Ishikawa (cell line): Measurements from ENCODE around the gene WASF1.

Experiments used
- CEBPB ChIP-seq: IDR thresholded peaks from 2 replicates; pipeline ENCODE4 v1.6.1; 2012
- CREB1 ChIP-seq: IDR thresholded peaks from 2 replicates; pipeline ENCODE4 v1.6.1; 2012; ENCODE audit warnings: low read depth
- EGR1 ChIP-seq: IDR thresholded peaks from 2 replicates; pipeline ENCODE4 v1.6.1; 2012
- EP300 ChIP-seq: IDR thresholded peaks from 2 replicates; pipeline ENCODE4 v1.6.1; 2012; ENCODE audit warnings: borderline replicate concordance
- FOXM1 ChIP-seq: IDR thresholded peaks from 2 replicates; pipeline ENCODE4 v1.6.1; 2012; ENCODE audit warnings: low read depth, borderline replicate concordance
- NFIC ChIP-seq: IDR thresholded peaks from 2 replicates; pipeline ENCODE4 v1.6.1; 2012
- RAD21 ChIP-seq: IDR thresholded peaks from 2 replicates; pipeline ENCODE4 v1.6.1; 2012; ENCODE audit warnings: low read depth
- TAF1 ChIP-seq: IDR thresholded peaks from 2 replicates; pipeline ENCODE4 v1.6.1; 2012; ENCODE audit warnings: low read depth, mild to moderate bottlenecking
- TCF12 ChIP-seq: IDR thresholded peaks from 2 replicates; pipeline ENCODE4 v1.6.1; 2012; ENCODE audit warnings: low read depth
- TEAD4 ChIP-seq: IDR thresholded peaks from 2 replicates; pipeline ENCODE4 v1.6.1; 2012
- YY1 ChIP-seq: IDR thresholded peaks from 2 replicates; pipeline ENCODE4 v1.6.1; 2012; ENCODE audit warnings: low read depth
- ZBTB7A ChIP-seq: IDR thresholded peaks from 2 replicates; pipeline ENCODE4 v1.6.1; 2012; ENCODE audit warnings: low read depth
- TF ChIP-seq, protein P1 (sequence below): IDR thresholded peaks from 2 replicates; pipeline ENCODE4 v1.6.1; 2012; ENCODE audit warnings: low read depth, mild to moderate bottlenecking
- TF ChIP-seq, protein P2 (sequence below): IDR thresholded peaks from 2 replicates; pipeline ENCODE4 v1.6.1; 2012
- TF ChIP-seq, protein P3 (sequence below): IDR thresholded peaks from 2 replicates; pipeline ENCODE4 v1.6.1; 2012

Gene WASF1

DNA sequence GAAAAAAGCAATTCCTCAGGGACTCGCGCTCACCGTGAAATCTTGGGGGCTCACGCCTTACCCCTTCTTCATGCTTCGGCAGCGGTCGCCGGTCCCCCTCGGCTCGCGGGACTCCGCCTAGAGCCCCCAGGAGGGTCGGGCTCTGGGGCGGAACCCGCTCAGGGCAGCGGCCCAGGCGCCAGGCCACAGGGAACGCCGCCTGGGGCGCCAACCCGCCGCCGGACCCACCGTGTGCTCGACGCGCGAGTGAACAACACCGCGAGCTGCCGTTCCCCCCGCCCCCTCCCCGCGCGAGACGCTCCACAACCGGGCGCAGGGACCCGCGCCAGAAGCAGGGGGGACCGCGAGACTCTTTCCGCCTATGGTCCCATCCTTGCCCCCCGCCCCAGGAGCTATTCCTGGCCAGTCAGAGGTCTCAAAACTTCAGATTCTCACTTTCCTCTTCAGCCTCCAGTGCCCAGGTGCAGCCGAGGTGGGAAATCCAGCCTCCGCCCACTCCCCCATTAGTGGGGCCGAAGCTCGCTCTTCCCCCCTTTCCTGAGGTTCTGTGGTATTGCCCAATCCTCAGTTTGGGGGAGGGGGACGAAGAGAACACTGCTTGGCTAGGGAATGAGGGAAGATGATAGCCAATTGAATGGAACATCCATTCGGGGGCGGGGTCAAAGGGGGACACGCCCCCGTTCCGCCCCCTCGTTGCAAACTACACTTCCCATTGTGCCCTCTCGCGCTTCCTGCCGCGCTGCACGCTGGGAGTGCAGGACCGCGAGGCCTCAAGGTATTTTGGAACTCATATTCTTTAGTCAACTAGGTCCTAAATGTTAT lies at the start of gene WASF1:
WASF1 (minus strand) TSS at position 265 of the 822 bp plus-strand sequence. CDS start 52,069 bp downstream, outside the sequence.
- TF ChIP-seq FOXM1, result 0 out of 2 replicates have a peak, but pooled peaks have one; percentile 36
- peak; percentile 49; the same call in 1 of the 2 replicates for TF ChIP-seq EP300
- peak; percentile 67 for TF ChIP-seq TAF1
- peak; percentile 63; the same call in 1 of the 2 replicates for TF ChIP-seq TCF12
- TF ChIP-seq YY1, result 0 out of 2 replicates have a peak, but pooled peaks have one; percentile 8
- TF ChIP-seq, protein P1, sequence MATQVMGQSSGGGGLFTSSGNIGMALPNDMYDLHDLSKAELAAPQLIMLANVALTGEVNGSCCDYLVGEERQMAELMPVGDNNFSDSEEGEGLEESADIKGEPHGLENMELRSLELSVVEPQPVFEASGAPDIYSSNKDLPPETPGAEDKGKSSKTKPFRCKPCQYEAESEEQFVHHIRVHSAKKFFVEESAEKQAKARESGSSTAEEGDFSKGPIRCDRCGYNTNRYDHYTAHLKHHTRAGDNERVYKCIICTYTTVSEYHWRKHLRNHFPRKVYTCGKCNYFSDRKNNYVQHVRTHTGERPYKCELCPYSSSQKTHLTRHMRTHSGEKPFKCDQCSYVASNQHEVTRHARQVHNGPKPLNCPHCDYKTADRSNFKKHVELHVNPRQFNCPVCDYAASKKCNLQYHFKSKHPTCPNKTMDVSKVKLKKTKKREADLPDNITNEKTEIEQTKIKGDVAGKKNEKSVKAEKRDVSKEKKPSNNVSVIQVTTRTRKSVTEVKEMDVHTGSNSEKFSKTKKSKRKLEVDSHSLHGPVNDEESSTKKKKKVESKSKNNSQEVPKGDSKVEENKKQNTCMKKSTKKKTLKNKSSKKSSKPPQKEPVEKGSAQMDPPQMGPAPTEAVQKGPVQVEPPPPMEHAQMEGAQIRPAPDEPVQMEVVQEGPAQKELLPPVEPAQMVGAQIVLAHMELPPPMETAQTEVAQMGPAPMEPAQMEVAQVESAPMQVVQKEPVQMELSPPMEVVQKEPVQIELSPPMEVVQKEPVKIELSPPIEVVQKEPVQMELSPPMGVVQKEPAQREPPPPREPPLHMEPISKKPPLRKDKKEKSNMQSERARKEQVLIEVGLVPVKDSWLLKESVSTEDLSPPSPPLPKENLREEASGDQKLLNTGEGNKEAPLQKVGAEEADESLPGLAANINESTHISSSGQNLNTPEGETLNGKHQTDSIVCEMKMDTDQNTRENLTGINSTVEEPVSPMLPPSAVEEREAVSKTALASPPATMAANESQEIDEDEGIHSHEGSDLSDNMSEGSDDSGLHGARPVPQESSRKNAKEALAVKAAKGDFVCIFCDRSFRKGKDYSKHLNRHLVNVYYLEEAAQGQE, result no peak
- peak; percentile 28 for TF ChIP-seq CREB1
- TF ChIP-seq RAD21, result no peak
- TF ChIP-seq CEBPB, result peak; percentile 95
- TF ChIP-seq NFIC, result peak; percentile 29; the same call in 1 of the 2 replicates
- peak; percentile 55; the same call in 1 of the 2 replicates for TF ChIP-seq EGR1
- TF ChIP-seq, protein P2, sequence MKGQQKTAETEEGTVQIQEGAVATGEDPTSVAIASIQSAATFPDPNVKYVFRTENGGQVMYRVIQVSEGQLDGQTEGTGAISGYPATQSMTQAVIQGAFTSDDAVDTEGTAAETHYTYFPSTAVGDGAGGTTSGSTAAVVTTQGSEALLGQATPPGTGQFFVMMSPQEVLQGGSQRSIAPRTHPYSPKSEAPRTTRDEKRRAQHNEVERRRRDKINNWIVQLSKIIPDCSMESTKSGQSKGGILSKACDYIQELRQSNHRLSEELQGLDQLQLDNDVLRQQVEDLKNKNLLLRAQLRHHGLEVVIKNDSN, result no peak
- 0 out of 2 replicates have a peak, but pooled peaks have one; percentile 7 for TF ChIP-seq TEAD4
- peak; percentile 90 for TF ChIP-seq ZBTB7A
- TF ChIP-seq, protein P3, sequence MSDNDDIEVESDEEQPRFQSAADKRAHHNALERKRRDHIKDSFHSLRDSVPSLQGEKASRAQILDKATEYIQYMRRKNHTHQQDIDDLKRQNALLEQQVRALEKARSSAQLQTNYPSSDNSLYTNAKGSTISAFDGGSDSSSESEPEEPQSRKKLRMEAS, result peak; percentile 74

DNA sequence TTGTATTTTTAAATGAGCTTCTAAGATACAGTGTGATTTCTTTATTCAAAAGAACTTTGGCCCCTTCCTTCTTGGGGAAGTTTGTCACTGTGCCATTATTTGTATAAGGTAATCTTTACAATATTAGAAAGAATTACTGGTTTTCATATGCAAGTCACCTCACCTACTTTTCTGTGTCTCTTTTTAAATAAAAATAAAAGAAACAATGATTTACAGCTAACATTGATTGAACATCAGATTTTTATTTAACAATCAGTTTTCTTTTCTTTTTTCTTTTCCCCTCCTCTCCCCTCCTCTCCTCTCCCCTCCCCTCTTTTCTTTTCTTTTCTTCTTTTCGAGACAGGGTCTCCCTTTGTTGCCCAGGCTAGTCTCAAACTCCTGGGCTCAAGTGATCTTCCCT lies 46.8 kb upstream of the WASF1 start:
- no peak for TF ChIP-seq CEBPB
- TF ChIP-seq, protein P3, result no peak
- TF ChIP-seq CREB1, result no peak
- TF ChIP-seq YY1, result no peak
- TF ChIP-seq RAD21, result no peak
- no peak for TF ChIP-seq FOXM1
- no peak for TF ChIP-seq EGR1
- no peak for TF ChIP-seq TAF1
- no peak for TF ChIP-seq ZBTB7A
- no peak for TF ChIP-seq NFIC
- TF ChIP-seq, protein P1, result no peak
- TF ChIP-seq EP300, result no peak
- no peak for TF ChIP-seq TEAD4
- no peak for TF ChIP-seq TCF12
- TF ChIP-seq, protein P2, result no peak

DNA sequence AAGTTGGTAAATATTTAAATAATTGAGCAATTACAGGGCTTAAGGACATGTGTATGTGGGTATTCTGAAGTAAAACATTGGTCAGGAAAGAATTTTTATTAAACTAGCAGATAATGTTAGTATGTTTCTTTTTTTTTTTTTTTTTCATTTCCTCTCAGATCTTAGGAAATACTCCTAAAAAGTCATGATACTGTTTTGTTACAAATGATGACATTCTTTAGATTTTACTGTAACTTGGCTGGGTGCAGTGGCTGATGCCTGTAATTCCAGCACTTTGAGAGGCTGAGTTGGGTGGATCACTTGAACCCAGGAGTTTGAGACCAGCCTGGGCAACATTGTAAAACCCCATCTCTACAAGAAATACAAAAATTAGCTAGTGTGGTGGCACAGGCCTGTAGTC lies 42.3 kb upstream of the WASF1 start:
- TF ChIP-seq RAD21, result no peak
- no peak for TF ChIP-seq CREB1
- TF ChIP-seq, protein P1, result no peak
- TF ChIP-seq TAF1, result no peak
- TF ChIP-seq YY1, result no peak
- no peak for TF ChIP-seq ZBTB7A
- TF ChIP-seq CEBPB, result no peak
- TF ChIP-seq EP300, result no peak
- TF ChIP-seq, protein P3, result no peak
- no peak for TF ChIP-seq TEAD4
- TF ChIP-seq TCF12, result no peak
